CD4-positive, alpha-beta memory T cell (primary cell): ENCODE data around the gene TTC27. TPM values are rescaled to one million over a fixed set of nuclear protein-coding genes. Genes with fewer than 3 reads are reported as not detected.

ENCODE experiments used
- CTCF ChIA-PET: fragments of 350-600 bp; sonication (Branson Sonifier 250); formaldehyde crosslinking; loops from one replicate; lab custom pipeline; 2021; ENCODE audit warnings: inconsistent platforms; ENCODE audit not compliant: partially characterized antibody; lab: Charles Lee
- POLR2A ChIA-PET: fragments of 350-600 bp; sonication (Branson Sonifier 250); formaldehyde crosslinking; loops from one replicate; lab custom pipeline; 2021; ENCODE audit not compliant: partially characterized antibody; lab: Charles Lee
- DNase-seq, 5 donors: peaks; one replicate each; pipeline versions ENCODE4 v3.0.0 to v3.0.0-alpha.2; 2020 to 2022; ENCODE audit warnings: mixed read lengths in 1 of 5
- H3K27ac ChIP-seq: one replicate; pipeline ENCODE4 v1.7.0; 2013; ENCODE audit warnings: low read depth, low read length
- H3K27me3 ChIP-seq: 2 replicates; pipeline ENCODE4 v1.7.0; 2013; ENCODE audit warnings: mild to moderate bottlenecking, low read length, moderate library complexity; ENCODE audit not compliant: insufficient read depth
- H3K36me3 ChIP-seq: 2 replicates; pipeline ENCODE4 v1.7.0; 2013; ENCODE audit warnings: mild to moderate bottlenecking, low read length, moderate library complexity; ENCODE audit not compliant: insufficient read depth
- H3K4me1 ChIP-seq: 2 replicates; pipeline ENCODE4 v1.7.0; 2013; ENCODE audit warnings: mild to moderate bottlenecking, low read length, moderate library complexity; ENCODE audit not compliant: insufficient read depth
- H3K4me3 ChIP-seq, 2 donors: one replicate each; pipeline ENCODE4 v1.7.0; 2013; ENCODE audit warnings: low read length in 2 of 2, mild to moderate bottlenecking in 1 of 2
- H3K9me3 ChIP-seq, 2 donors: one replicate each; pipeline ENCODE4 v1.7.0; 2013; ENCODE audit warnings: low read length in 2 of 2, control low read depth in 1 of 2; ENCODE audit not compliant: control insufficient read depth in 1 of 2
- H3K27ac Mint-ChIP-seq, 7 donors: one replicate each; pipeline ENCODE4 v1.8.0; 2020 to 2021; ENCODE audit warnings: mixed read lengths in 7 of 7, mild to moderate bottlenecking in 6 of 7, inconsistent platforms in 3 of 7, moderate library complexity in 3 of 7
- H3K27me3 Mint-ChIP-seq, 2 donors: one replicate each; pipeline ENCODE4 v1.8.0; 2020 to 2021; ENCODE audit warnings: mixed read lengths in 2 of 2
- H3K36me3 Mint-ChIP-seq, 2 donors: one replicate each; pipeline ENCODE4 v1.8.0; 2020 to 2021; ENCODE audit warnings: mixed read lengths in 2 of 2, inconsistent platforms in 1 of 2, mild to moderate bottlenecking in 1 of 2
- H3K4me1 Mint-ChIP-seq, 4 donors: one replicate each; pipeline ENCODE4 v1.8.0; 2020 to 2021; ENCODE audit warnings: mixed read lengths in 4 of 4, mild to moderate bottlenecking in 1 of 4
- H3K4me3 Mint-ChIP-seq, 8 donors: one replicate each; pipeline ENCODE4 v1.8.0; 2020 to 2021; ENCODE audit warnings: mixed read lengths in 8 of 8, mild to moderate bottlenecking in 7 of 8, moderate library complexity in 6 of 8, inconsistent platforms in 3 of 8
- H3K9me3 Mint-ChIP-seq, 8 donors: one replicate each; pipeline ENCODE4 v1.8.0; 2020 to 2021; ENCODE audit warnings: mixed read lengths in 8 of 8, mild to moderate bottlenecking in 5 of 8, inconsistent platforms in 3 of 8, moderate library complexity in 1 of 8
- intact Hi-C: fragments of 100-400 bp; cut with micrococcal nuclease; formaldehyde crosslinking; loops from one replicate; pipeline ENCODE4 v1.15.1; 2023
- polyA plus RNA-seq, 2 donors: library from polyadenylated mRNA; unstranded; fragments of 300-500 nt; fragmentation: Illumina TruSeq; gene quantifications; one replicate each; pipeline ENCODE4 v1.2.3, GENCODE V29; 2021
- total RNA-seq, 2 experiments: library from RNA; stranded (reverse); gene quantifications; one replicate each; pipeline ENCODE4 v1.2.3, GENCODE V29; 2021

Gene TTC27
- total and polyA plus RNA-seq, 4 experiments from 2014 or later = 20.9 to 27.5 (median 25.3) TPM

DNA sequence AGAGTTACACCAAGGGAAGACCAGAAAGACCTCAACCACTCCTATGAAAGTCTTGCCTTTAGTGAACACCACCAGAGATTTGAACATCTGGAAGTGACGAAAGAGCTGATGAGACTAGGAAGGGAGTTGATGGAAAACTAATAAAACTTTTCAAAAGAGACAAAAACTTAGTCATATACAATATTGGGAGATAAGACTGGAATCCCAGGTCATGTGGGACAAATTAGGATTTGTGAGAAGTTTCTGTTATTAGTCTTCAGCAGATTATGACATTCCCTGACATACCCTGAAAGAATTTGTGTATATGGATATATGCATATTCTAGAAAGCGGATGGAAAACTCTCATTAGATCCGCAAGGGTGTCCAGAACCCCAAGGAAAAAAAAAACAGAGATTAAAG, 173.9 kb downstream of the TTC27 start:
- Mint-ChIP-seq H3K36me3 (peaks cover 16 to 35% of the 10 kb centered on the region in 2 donors), H3K4me1 (no peaks in the 10 kb centered on the region), H3K9me3 (no peaks in the 10 kb centered on the region), H3K27ac (no peak overlapping the region), H3K4me3 (no peak overlapping the region), H3K27me3 (no peaks in the 10 kb centered on the region)
- no peaks in the 10 kb centered on the region for H3K9me3 ChIP-seq
- no peak for DNase-seq
- no peaks in the 10 kb centered on the region for H3K36me3 ChIP-seq
- ChIA-PET CTCF (no interaction called here), POLR2A (no interaction called here)
- H3K4me3 ChIP-seq = no peak overlapping the region
- no peaks in the 10 kb centered on the region for H3K27me3 ChIP-seq
- intact Hi-C loops = no loop called here
- no peaks in the 10 kb centered on the region for H3K4me1 ChIP-seq
- no peak overlapping the region for H3K27ac ChIP-seq

DNA sequence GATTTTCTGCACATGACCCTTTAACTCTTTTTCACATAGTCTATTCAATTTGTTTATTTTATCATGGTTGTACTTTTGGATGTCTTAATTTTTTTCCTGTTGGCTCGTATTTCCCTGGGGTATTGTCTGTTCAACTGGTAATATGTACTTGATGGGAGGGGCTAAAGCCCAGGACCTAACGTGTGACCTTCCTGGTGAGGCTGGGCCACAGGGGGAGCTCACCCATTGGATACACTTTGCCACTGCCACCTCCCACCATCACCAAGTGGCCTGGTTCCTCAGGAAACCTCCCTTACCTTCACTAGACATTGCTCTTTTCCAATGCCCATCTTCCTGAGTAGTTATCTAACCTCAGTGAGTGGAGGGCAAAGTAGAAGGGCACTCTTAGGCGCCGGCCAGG, 175.0 kb downstream of the TTC27 start:
- Histone ChIP-seq H3K4me1 (no peaks in the 10 kb centered on the region), H3K27me3 (no peaks in the 10 kb centered on the region), H3K4me3 (no peak overlapping the region), H3K36me3 (no peaks in the 10 kb centered on the region), H3K27ac (no peak overlapping the region), H3K9me3 (no peaks in the 10 kb centered on the region)
- H3K36me3 Mint-ChIP-seq = peaks cover 20 to 34% of the 10 kb centered on the region in 2 donors
- ChIA-PET POLR2A (no interaction called here), CTCF (no interaction called here)
- no peak overlapping the region for H3K27ac Mint-ChIP-seq
- no peaks in the 10 kb centered on the region for H3K4me1 Mint-ChIP-seq
- no peak for DNase-seq
- no peaks in the 10 kb centered on the region for H3K9me3 Mint-ChIP-seq
- H3K4me3 Mint-ChIP-seq = no peak overlapping the region
- no peaks in the 10 kb centered on the region for H3K27me3 Mint-ChIP-seq
- intact Hi-C loops = no loop called here

GRCh38 chr2:32804205-32804604, 176.4 kb downstream of the TTC27 start:
- Histone ChIP-seq H3K9me3 (no peaks in the 10 kb centered on the region), H3K36me3 (no peaks in the 10 kb centered on the region), H3K4me1 (no peaks in the 10 kb centered on the region), H3K4me3 (no peak overlapping the region), H3K27me3 (no peaks in the 10 kb centered on the region), H3K27ac (no peak overlapping the region)
- no peaks in the 10 kb centered on the region for H3K9me3 Mint-ChIP-seq
- no peaks in the 10 kb centered on the region for H3K4me1 Mint-ChIP-seq
- no peaks in the 10 kb centered on the region for H3K27me3 Mint-ChIP-seq
- peaks cover 32 to 46% of the 10 kb centered on the region in 2 donors for H3K36me3 Mint-ChIP-seq
- ChIA-PET POLR2A (no interaction called here), CTCF (no interaction called here)
- H3K4me3 Mint-ChIP-seq = no peak overlapping the region
- H3K27ac Mint-ChIP-seq = no peak overlapping the region
- intact Hi-C loops = no loop called here
- no peak for DNase-seq

- Histone ChIP-seq H3K4me3 (no peak overlapping the region), H3K27me3 (no peaks in the 10 kb centered on the region), H3K27ac (no peak overlapping the region), H3K4me1 (no peaks in the 10 kb centered on the region), H3K9me3 (no peaks in the 10 kb centered on the region), H3K36me3 (no peaks in the 10 kb centered on the region)
- H3K4me1 Mint-ChIP-seq = no peaks in the 10 kb centered on the region
- intact Hi-C loops = no loop called here
- DNase-seq = no peak
- no peaks in the 10 kb centered on the region for H3K27me3 Mint-ChIP-seq
- CTCF ChIA-PET = no interaction called here
- POLR2A ChIA-PET = no interaction called here
- H3K36me3 Mint-ChIP-seq = peaks cover 39 to 53% of the 10 kb centered on the region in 2 donors
- H3K4me3 Mint-ChIP-seq = no peak overlapping the region
- no peaks in the 10 kb centered on the region for H3K9me3 Mint-ChIP-seq
- peak overlapping the region in 1 of 7 donors; percentile 5 for H3K27ac Mint-ChIP-seq
Measured at GRCh38 chr2:32805104-32806095, 177.6 kb downstream of the TTC27 start.

DNA sequence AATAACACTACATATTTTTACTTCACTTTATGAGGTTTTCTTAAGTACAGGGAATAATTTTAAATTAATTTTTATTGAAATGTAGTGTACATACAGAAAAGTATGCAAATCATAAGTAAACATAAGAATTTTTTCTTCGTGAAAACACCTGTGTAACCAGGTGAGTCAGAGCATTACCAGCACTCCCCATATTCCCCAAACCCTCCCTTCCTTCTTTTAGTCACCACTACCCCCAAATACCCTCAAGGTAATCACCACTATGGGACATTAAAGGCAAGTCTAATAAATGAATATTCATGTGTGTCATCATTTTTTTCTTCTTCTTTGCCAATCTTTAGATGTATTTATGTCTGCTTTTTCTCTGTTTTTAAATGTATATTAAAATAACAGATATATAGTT, 179.0 kb downstream of the TTC27 start:
- no peaks in the 10 kb centered on the region for H3K9me3 ChIP-seq
- ChIA-PET CTCF (no interaction called here), POLR2A (no interaction called here)
- intact Hi-C loops = no loop called here
- H3K36me3 ChIP-seq = no peaks in the 10 kb centered on the region
- Mint-ChIP-seq H3K4me1 (no peaks in the 10 kb centered on the region), H3K9me3 (no peaks in the 10 kb centered on the region), H3K36me3 (peaks cover 48 to 55% of the 10 kb centered on the region in 2 donors), H3K27me3 (no peaks in the 10 kb centered on the region), H3K4me3 (no peak overlapping the region), H3K27ac (no peak overlapping the region)
- H3K27me3 ChIP-seq = no peaks in the 10 kb centered on the region
- DNase-seq = no peak
- no peak overlapping the region for H3K4me3 ChIP-seq
- H3K4me1 ChIP-seq = no peaks in the 10 kb centered on the region
- H3K27ac ChIP-seq = no peak overlapping the region

GRCh38 chr2:32807662-32808061, 179.8 kb downstream of the TTC27 start:
- Mint-ChIP-seq H3K36me3 (peaks cover 51 to 56% of the 10 kb centered on the region in 2 donors), H3K4me3 (no peak overlapping the region), H3K4me1 (no peaks in the 10 kb centered on the region), H3K9me3 (no peaks in the 10 kb centered on the region), H3K27ac (peak overlapping the region in 1 of 7 donors; percentile 51), H3K27me3 (no peaks in the 10 kb centered on the region)
- CTCF ChIA-PET = no interaction called here
- DNase-seq = no peak
- no peaks in the 10 kb centered on the region for H3K36me3 ChIP-seq
- POLR2A ChIA-PET = no interaction called here
- H3K4me3 ChIP-seq = no peak overlapping the region
- H3K27me3 ChIP-seq = no peaks in the 10 kb centered on the region
- no peaks in the 10 kb centered on the region for H3K4me1 ChIP-seq
- intact Hi-C loops = no loop called here
- no peak overlapping the region for H3K27ac ChIP-seq
- H3K9me3 ChIP-seq = no peaks in the 10 kb centered on the region

- ChIA-PET CTCF (no interaction called here), POLR2A (no interaction called here)
- Mint-ChIP-seq H3K36me3 (peaks cover 66 to 69% of the 10 kb centered on the region in 2 donors), H3K4me1 (no peaks in the 10 kb centered on the region), H3K4me3 (no peak overlapping the region), H3K27me3 (no peaks in the 10 kb centered on the region), H3K27ac (no peak overlapping the region), H3K9me3 (no peaks in the 10 kb centered on the region)
- Histone ChIP-seq H3K4me1 (no peaks in the 10 kb centered on the region), H3K36me3 (no peaks in the 10 kb centered on the region), H3K27ac (no peak overlapping the region), H3K4me3 (no peak overlapping the region), H3K27me3 (no peaks in the 10 kb centered on the region), H3K9me3 (no peaks in the 10 kb centered on the region)
- intact Hi-C loops = no loop called here
- DNase-seq = no peak
Measured at GRCh38 chr2:32810909-32811495, 183.2 kb downstream of the TTC27 start.
